Endodermal cell (in vitro differentiated cells): ENCODE measurements around the gene DCDC2. TPM values are rescaled to one million over a fixed set of nuclear protein-coding genes. Genes with fewer than 3 reads are reported as not detected.

Experiments used
- DNase-seq: peaks from one replicate; pipeline ENCODE4 v3.0.0-alpha.2; 2017
- H3K27ac ChIP-seq: 2 replicates; pipeline ENCODE4 v1.5.1; 2013; ENCODE audit warnings: mild to moderate bottlenecking, low read depth, low read length, moderate library complexity
- H3K27me3 ChIP-seq: 2 replicates; pipeline ENCODE4 v1.6.1; 2013; ENCODE audit warnings: mild to moderate bottlenecking, low read length, moderate library complexity; ENCODE audit not compliant: insufficient read depth, control insufficient read depth, poor library complexity, severe bottlenecking
- H3K36me3 ChIP-seq: 2 replicates; pipeline ENCODE4 v1.7.0; 2013; ENCODE audit warnings: mild to moderate bottlenecking, low read length, moderate library complexity; ENCODE audit not compliant: control insufficient read depth, insufficient read depth
- H3K4me1 ChIP-seq: one replicate; pipeline ENCODE4 v1.7.0; 2013; ENCODE audit warnings: low read length; ENCODE audit not compliant: control insufficient read depth, insufficient read depth
- H3K4me3 ChIP-seq: 2 replicates; pipeline ENCODE4 v1.5.1; 2013; ENCODE audit warnings: mild to moderate bottlenecking, low read length, moderate library complexity
- H3K9ac ChIP-seq: 2 replicates; pipeline ENCODE4 v1.6.1; 2013; ENCODE audit warnings: mild to moderate bottlenecking, low read length, moderate library complexity; ENCODE audit not compliant: poor library complexity, severe bottlenecking; ENCODE audit errors: extremely low read depth
- H3K9me3 ChIP-seq: 2 replicates; pipeline ENCODE4 v1.6.1; 2013; ENCODE audit warnings: mild to moderate bottlenecking, low read length, moderate library complexity; ENCODE audit not compliant: control insufficient read depth
- H3K27ac Mint-ChIP-seq: 2 replicates; pipeline ENCODE4 v1.8.0; 2020; ENCODE audit warnings: mixed read lengths
- H3K27me3 Mint-ChIP-seq: 2 replicates; pipeline ENCODE4 v1.8.0; 2021; ENCODE audit warnings: mild to moderate bottlenecking, mixed read lengths; ENCODE audit not compliant: insufficient read depth
- H3K36me3 Mint-ChIP-seq: 2 replicates; pipeline ENCODE4 v1.8.0; 2020; ENCODE audit warnings: low read depth, mixed read lengths
- H3K4me1 Mint-ChIP-seq: 2 replicates; pipeline ENCODE4 v1.8.0; 2020; ENCODE audit warnings: mixed read lengths
- H3K4me3 Mint-ChIP-seq: 2 replicates; pipeline ENCODE4 v1.8.0; 2020; ENCODE audit warnings: mild to moderate bottlenecking, moderate library complexity, mixed read lengths
- H3K9me3 Mint-ChIP-seq: 2 replicates; pipeline ENCODE4 v1.8.0; 2020; ENCODE audit warnings: mild to moderate bottlenecking, mixed read lengths
- CTCF ChIP-seq: fragments of 200-600 bp; sonication (generic); conservative IDR thresholded peaks from 2 replicates; pipeline ENCODE4 v1.5.0; 2021; ENCODE audit warnings: antibody characterized with exemption, mild to moderate bottlenecking
- WGBS, 2 experiments: methylation state at CpG; one replicate each; pipeline versions ENCODE4 v1.1.5 to v1.1.7; 2013; ENCODE audit warnings: missing lambda C conversion rate in 2 of 2, mixed read lengths in 1 of 2; ENCODE audit not compliant: insufficient coverage in 1 of 2, insufficient read length in 1 of 2; 5-methylcytosine and 5-hydroxymethylcytosine counted together
- total RNA-seq, 2 donors: library from RNA; stranded (reverse); fragmentation: NEBNext Ultra II Directional in 1 of 2; extraction: Animal tissue kit (Norgen Biotek cat#: 25700) in 1 of 2; gene quantifications; 2 replicates in 1 of 2; 3 replicates in 1 of 2; pipeline ENCODE4 v1.2.1, GENCODE V29; 2021

The DCDC2 gene
- total RNA-seq, 2 donors from 2014 or later = 0.49 to 1.4 TPM

GRCh38 chr6:24126586-24127192, 231.2 kb downstream of the DCDC2 start:
- H3K9me3 ChIP-seq = no peaks in the 10 kb centered on the region
- Mint-ChIP-seq H3K27ac (no peak overlapping the region), H3K4me3 (peak overlapping the region; percentile 58), H3K4me1 (peaks cover 9% of the 10 kb centered on the region), H3K9me3 (no peaks in the 10 kb centered on the region), H3K36me3 (no peaks in the 10 kb centered on the region), H3K27me3 (peaks cover 26% of the 10 kb centered on the region)
- no peaks in the 10 kb centered on the region for H3K4me1 ChIP-seq
- WGBS, 2 experiments = 0 to 4% methylated on average over 4 to 6 of the region's 6 CpGs
- no peak overlapping the region for H3K9ac ChIP-seq
- peak overlapping the region; percentile 87 for H3K4me3 ChIP-seq
- H3K36me3 ChIP-seq = no peaks in the 10 kb centered on the region
- H3K27ac ChIP-seq = no peak overlapping the region
- peak; percentile 92 for DNase-seq
- peaks cover 8% of the 10 kb centered on the region for H3K27me3 ChIP-seq
- no peak for TF ChIP-seq CTCF

GRCh38 chr6:24125980-24126379, 231.9 kb downstream of the DCDC2 start, which contains the start of gene NRSN1:
TSS of gene NRSN1 (plus strand) at chr6:24126215. CDS start at chr6:24134328, 8,113 bp downstream.
- no peak for TF ChIP-seq CTCF
- peak; percentile 93 for DNase-seq
- Mint-ChIP-seq H3K27ac (no peak within 1 kb of the TSS), H3K9me3 (no peaks in the 10 kb centered on the region), H3K4me3 (peak within 1 kb of the TSS; percentile 58), H3K27me3 (peaks cover 29% of the 10 kb centered on the region), H3K4me1 (peaks cover 9% of the 10 kb centered on the region), H3K36me3 (no peaks in the 10 kb centered on the region)
- WGBS, 2 experiments = 2 to 7% methylated on average over 4 to 37 of the region's 37 CpGs
- Histone ChIP-seq H3K9me3 (no peaks in the 10 kb centered on the region), H3K27ac (no peak within 1 kb of the TSS), H3K9ac (no peak within 1 kb of the TSS), H3K4me1 (no peaks in the 10 kb centered on the region), H3K36me3 (no peaks in the 10 kb centered on the region), H3K27me3 (peaks cover 8% of the 10 kb centered on the region), H3K4me3 (peak within 1 kb of the TSS; percentile 87)

GRCh38 chr6:24122139-24122538, 235.7 kb downstream of the DCDC2 start:
- Histone ChIP-seq H3K27ac (no peak overlapping the region), H3K4me1 (no peaks in the 10 kb centered on the region), H3K9me3 (no peaks in the 10 kb centered on the region), H3K9ac (no peak overlapping the region), H3K4me3 (no peak overlapping the region), H3K36me3 (no peaks in the 10 kb centered on the region), H3K27me3 (no peaks in the 10 kb centered on the region)
- 85 to 89% methylated on average over 3 to 7 of the region's 7 CpGs for WGBS, 2 experiments
- Mint-ChIP-seq H3K27ac (no peak overlapping the region), H3K36me3 (no peaks in the 10 kb centered on the region), H3K27me3 (peaks cover 29% of the 10 kb centered on the region), H3K9me3 (no peaks in the 10 kb centered on the region), H3K4me3 (no peak overlapping the region), H3K4me1 (peaks cover 9% of the 10 kb centered on the region)
- TF ChIP-seq CTCF = no peak
- DNase-seq = no peak

Other genes with a start within 250 kb of the DCDC2 start
- gene NRSN1, start 231.8 kb downstream of the DCDC2 start, total RNA-seq = not detected
- 10 to 100 TPM; 45.4 to 51.8 TPM for gene MRS2, start 44.9 kb upstream of the DCDC2 start, total RNA-seq
- 1 to 10 TPM; 5.3 to 7.5 TPM for gene GPLD1, start 131.5 kb upstream of the DCDC2 start, total RNA-seq
- 1 to 10 TPM; 7.1 to 9.6 TPM for gene ALDH5A1, start 136.9 kb upstream of the DCDC2 start, total RNA-seq